Subcutaneous adipose tissue (tissue), 4 donors: ENCODE results near the gene ALPG. TPM values are rescaled to one million over a fixed set of nuclear protein-coding genes. Genes with fewer than 3 reads are reported as not detected.

Source experiments
- total RNA-seq, 4 donors: library from RNA; depleted of rRNA; stranded (reverse); fragments of >200 nt; gene quantifications; one replicate each; pipeline ENCODE4 v1.1.0, GENCODE V29; 2016
- TF ChIP-seq, protein P1 (sequence below): fragments of 450-650 bp; IDR thresholded peaks from one replicate; pipeline ENCODE4 v1.5.1; 2016; ENCODE audit warnings: low read depth, mild to moderate bottlenecking, control low read depth, antibody characterized with exemption, moderate library complexity

Gene ALPG
- total RNA-seq, 4 donors from 2014 or later = not detected

GRCh38 chr2:232435805-232436204, 29.2 kb downstream of the ALPG start:
- TF ChIP-seq, protein P1, sequence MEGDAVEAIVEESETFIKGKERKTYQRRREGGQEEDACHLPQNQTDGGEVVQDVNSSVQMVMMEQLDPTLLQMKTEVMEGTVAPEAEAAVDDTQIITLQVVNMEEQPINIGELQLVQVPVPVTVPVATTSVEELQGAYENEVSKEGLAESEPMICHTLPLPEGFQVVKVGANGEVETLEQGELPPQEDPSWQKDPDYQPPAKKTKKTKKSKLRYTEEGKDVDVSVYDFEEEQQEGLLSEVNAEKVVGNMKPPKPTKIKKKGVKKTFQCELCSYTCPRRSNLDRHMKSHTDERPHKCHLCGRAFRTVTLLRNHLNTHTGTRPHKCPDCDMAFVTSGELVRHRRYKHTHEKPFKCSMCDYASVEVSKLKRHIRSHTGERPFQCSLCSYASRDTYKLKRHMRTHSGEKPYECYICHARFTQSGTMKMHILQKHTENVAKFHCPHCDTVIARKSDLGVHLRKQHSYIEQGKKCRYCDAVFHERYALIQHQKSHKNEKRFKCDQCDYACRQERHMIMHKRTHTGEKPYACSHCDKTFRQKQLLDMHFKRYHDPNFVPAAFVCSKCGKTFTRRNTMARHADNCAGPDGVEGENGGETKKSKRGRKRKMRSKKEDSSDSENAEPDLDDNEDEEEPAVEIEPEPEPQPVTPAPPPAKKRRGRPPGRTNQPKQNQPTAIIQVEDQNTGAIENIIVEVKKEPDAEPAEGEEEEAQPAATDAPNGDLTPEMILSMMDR = no peak

- TF ChIP-seq, protein P1 = no peak
Measured at GRCh38 chr2:232436381-232437194, 29.9 kb downstream of the ALPG start.

- TF ChIP-seq, protein P1 = no peak
Measured at GRCh38 chr2:232437195-232437571, 30.5 kb downstream of the ALPG start.

- TF ChIP-seq, protein P1 = no peak
Measured at GRCh38 chr2:232438091-232438490, 31.4 kb downstream of the ALPG start.

- TF ChIP-seq, protein P1 = no peak
Measured at GRCh38 chr2:232438951-232439757, 32.5 kb downstream of the ALPG start.

GRCh38 chr2:232439758-232440135, 33.1 kb downstream of the ALPG start:
- TF ChIP-seq, protein P1 = no peak

- TF ChIP-seq, protein P1 = no peak
Measured at GRCh38 chr2:232441147-232441651, 34.6 kb downstream of the ALPG start.
